ENCODE results near the gene KLHL20. TPM values are rescaled to one million over a fixed set of nuclear protein-coding genes. Genes with fewer than 3 reads are reported as not detected.
"Not testable (repeated sequence)": the region's sequence is repeated elsewhere in the genome, so short reads cannot be mapped to it uniquely, and the experiment has no call there.

Gene KLHL20
- total and polyA plus RNA-seq, 2 experiments from 2014 or later: 12.3 to 14.5 TPM

DNA sequence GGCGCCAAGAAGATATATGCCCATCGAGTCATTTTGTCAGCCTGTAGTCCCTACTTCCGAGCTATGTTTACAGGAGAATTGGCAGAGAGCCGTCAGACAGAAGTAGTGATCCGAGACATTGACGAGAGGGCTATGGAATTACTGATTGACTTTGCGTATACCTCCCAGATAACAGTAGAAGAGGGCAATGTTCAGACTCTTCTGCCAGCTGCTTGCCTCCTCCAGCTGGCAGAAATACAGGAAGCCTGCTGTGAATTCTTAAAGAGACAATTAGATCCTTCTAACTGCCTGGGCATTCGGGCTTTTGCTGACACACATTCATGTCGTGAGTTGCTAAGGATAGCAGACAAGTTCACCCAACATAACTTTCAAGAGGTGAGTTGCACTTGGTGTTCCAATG, 19.1 kb downstream of the KLHL20 start (continued):
- TF ChIP-seq REST (IDR thresholded peaks at IDR 0.05; ENCODE audit: unreplicated experiment) (no peak), JUNB (IDR thresholded peaks at IDR 0.05; ENCODE audit: unreplicated experiment) (no peak), EZH2 (IDR thresholded peaks at IDR 0.05; ENCODE audit: low read depth, unreplicated experiment) (no peak), STAT1 (IDR thresholded peaks at IDR 0.05; ENCODE audit: unreplicated experiment) (no peak), ZNF462 (CRISPR knock-in tag; IDR thresholded peaks at IDR 0.05) (no peak)

DNA sequence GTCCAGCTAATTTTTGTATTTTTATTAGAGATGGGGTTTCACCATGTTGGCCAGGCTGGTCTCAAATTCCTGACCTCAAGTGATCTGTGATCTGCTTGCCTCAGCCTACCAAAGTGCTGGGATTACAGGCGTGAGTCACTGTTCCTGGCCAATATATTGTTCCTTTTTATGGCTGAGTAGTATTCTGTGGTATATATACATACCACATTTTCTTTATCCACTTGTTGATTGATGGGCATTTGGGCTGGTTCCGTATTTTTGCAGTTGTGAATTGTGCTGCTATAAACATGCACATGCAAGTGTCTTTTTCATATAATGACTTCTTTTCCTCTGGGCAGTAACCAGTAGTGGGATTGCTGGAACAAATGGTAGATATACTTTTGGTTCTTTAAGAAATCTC, 21.3 kb downstream of the KLHL20 start:
- not testable (repeated sequence) for H3K9me3 Mint-ChIP-seq; H2AFZ ChIP-seq; H3K27ac ChIP-seq (ENCODE audit: low read depth); H4K20me1 ChIP-seq (replicated peaks; ENCODE audit: insufficient read depth); H3K4me2 ChIP-seq; H3K27ac Mint-ChIP-seq; H3K4me1 ChIP-seq (ENCODE audit: insufficient read depth); H3K9me2 ChIP-seq (ENCODE audit: insufficient read depth); H3K4me1 Mint-ChIP-seq; H3K36me3 ChIP-seq (ENCODE audit: insufficient read depth); H3K4me3 Mint-ChIP-seq; H3K27me3 ChIP-seq (ENCODE audit: insufficient read depth); H3K4me3 ChIP-seq; ATAC-seq; H3F3A ChIP-seq (replicated peaks; ENCODE audit: low read depth); H3K27me3 Mint-ChIP-seq (ENCODE audit: insufficient read depth, low read depth, poor library complexity); DNase-seq (ENCODE audit: low spot score)
- H3K36me3 Mint-ChIP-seq (ENCODE audit: low read depth): peaks cover 18% of the 10 kb centered on the region
- peaks cover 26% of the 10 kb centered on the region for H3K79me2 ChIP-seq (replicated peaks; ENCODE audit: insufficient read depth)

Measured in GM23338 (cell line).